Measurements from ENCODE around the gene DNAJC15.

DNA sequence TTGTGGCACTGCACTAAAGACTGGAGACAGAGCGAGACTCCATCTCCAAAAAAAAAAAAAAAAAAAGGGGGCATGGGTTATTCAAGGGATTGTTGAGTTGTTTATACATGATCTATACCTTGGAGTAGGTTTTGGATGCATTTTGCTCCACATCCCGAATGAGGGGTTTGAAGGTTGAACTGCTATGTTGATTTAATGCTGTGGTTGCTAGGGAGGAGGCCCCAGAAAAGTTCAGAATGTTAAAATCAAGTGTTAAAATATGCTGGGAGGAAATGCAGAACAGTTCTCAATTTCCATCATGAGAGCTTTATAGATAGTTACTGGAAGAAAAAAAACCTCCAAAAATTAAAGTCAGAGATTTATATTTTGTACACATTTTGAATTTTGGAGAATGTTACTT, 116.5 kb downstream of the DNAJC15 start:
- TF ChIP-seq, protein P1, sequence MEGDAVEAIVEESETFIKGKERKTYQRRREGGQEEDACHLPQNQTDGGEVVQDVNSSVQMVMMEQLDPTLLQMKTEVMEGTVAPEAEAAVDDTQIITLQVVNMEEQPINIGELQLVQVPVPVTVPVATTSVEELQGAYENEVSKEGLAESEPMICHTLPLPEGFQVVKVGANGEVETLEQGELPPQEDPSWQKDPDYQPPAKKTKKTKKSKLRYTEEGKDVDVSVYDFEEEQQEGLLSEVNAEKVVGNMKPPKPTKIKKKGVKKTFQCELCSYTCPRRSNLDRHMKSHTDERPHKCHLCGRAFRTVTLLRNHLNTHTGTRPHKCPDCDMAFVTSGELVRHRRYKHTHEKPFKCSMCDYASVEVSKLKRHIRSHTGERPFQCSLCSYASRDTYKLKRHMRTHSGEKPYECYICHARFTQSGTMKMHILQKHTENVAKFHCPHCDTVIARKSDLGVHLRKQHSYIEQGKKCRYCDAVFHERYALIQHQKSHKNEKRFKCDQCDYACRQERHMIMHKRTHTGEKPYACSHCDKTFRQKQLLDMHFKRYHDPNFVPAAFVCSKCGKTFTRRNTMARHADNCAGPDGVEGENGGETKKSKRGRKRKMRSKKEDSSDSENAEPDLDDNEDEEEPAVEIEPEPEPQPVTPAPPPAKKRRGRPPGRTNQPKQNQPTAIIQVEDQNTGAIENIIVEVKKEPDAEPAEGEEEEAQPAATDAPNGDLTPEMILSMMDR (IDR thresholded peaks at IDR 0.05), result no peak
- TF ChIP-seq POLR2AphosphoS5 (IDR thresholded peaks at IDR 0.05) (no peak), POLR2A (IDR thresholded peaks at IDR 0.05) (no peak), EP300 (IDR thresholded peaks at IDR 0.05; ENCODE audit: low read depth) (no peak)

All from transverse colon (tissue), 4 donors.